Measurements from ENCODE around the gene MT1B. TPM values are rescaled to one million over a fixed set of nuclear protein-coding genes. Genes with fewer than 3 reads are reported as not detected.

Gene MT1B
- not detected for total RNA-seq

DNA sequence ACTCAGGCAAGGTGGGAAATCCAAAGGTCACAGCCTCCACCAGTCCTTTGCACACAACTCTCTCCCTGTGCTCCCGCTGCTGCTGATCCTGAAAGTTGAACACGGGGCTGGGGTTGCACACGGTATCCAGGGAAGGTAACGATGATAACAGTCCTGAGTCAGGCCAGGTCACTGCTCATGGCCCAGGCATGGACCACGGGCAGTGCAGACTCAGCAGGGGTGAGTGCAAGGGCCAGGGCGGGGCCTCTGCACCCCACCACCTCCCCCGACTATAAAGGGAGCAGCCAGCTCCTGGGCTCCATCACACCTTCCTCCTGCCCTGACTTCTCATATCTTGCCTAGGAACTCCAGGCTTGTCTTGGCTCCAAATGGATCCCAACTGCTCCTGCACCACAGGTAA lies at the start of gene MT1B:
Gene MT1B (plus strand): TSS at position 301 of the 400 bp plus-strand sequence. CDS start 68 bp downstream, at position 369.
- no peak within 1 kb of the TSS for H3K27ac Mint-ChIP-seq
- no peak for DNase-seq (ENCODE audit: low spot score in 2 of 2)
- H3K9me3 Mint-ChIP-seq, result no peaks in the 10 kb centered on the region
- ATAC-seq, result no peak
- H3K36me3 Mint-ChIP-seq, result no peaks in the 10 kb centered on the region

DNA sequence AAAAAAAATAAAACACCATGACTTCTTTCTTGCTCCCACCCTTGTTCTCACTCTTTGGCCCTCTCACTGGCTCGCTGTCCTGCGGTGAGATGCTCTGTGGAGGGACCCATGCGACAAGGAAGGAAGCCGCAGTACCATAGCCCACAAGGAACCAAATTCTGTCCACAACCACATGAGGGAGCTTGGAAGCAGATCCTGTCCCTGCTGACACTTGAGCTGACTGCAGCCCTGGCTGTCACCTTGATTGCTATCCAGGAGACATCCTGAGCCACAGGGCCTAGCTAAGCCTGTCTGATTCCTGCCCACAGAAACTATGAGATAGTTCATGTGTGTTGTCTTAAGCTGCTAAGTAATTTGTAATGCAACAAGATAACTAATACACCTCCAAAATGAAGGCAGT lies 48.1 kb upstream of the MT1B start:
- ATAC-seq (no peak), DNase-seq (ENCODE audit: low spot score in 2 of 2) (no peak)
- peaks cover 0 to under 1% of the 10 kb centered on the region in 2 donors for H3K36me3 Mint-ChIP-seq
- no peaks in the 10 kb centered on the region for H3K9me3 Mint-ChIP-seq
- no peak overlapping the region for H3K27ac Mint-ChIP-seq

DNA sequence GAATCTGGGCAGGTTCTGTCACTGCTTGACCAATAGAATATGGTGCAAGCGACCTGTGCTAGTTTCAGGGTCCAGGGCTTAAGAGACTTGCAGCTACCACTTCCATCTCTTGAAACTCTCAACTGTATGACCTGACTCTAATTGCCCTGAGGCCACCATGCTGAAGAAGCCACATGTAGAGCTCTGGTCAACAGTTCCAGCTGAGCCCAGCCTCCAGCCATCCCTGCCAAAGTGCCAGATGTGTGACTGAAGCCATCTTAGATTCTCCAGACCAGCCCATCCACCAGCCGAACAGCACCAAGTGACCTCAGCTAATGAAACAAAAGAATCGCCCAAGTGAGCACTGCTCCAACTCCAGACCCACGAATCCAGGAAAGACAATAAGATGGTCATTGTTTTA lies 46.7 kb upstream of the MT1B start:
- no peak for DNase-seq (ENCODE audit: low spot score in 2 of 2)

DNA sequence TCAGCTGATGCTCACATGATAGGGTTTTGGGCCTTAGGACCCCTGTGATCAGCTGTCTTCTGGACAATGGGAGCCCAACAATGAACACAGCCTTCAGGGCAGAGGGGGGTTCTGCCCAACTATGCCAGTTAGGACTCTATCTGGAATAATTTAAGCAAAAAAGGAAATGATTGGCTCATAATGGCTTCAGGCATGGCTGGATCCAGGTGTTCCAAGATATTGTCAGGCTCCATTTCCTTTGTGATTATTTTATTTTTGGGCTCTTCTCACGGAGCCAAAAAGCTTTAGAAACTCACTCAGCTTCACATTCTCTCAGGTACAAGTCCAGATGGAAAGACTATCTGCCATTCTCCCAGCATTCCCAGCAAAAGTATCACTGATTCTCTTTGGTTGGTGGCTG lies 46.2 kb upstream of the MT1B start:
- peak overlapping the region in 1 of 2 donors; percentile 94 for H3K27ac Mint-ChIP-seq
- H3K9me3 Mint-ChIP-seq, result no peaks in the 10 kb centered on the region
- no peak for ATAC-seq
- DNase-seq (ENCODE audit: low spot score in 2 of 2), result no peak
- peaks cover 6 to 10% of the 10 kb centered on the region in 2 donors for H3K36me3 Mint-ChIP-seq

More for the DNA sequence above, 46.7 kb upstream of the MT1B start:
- Mint-ChIP-seq H3K9me3 (no peaks in the 10 kb centered on the region), H3K36me3 (peaks cover 6 to 10% of the 10 kb centered on the region in 2 donors), H3K27ac (no peak overlapping the region)
- ATAC-seq, result no peak

GRCh38 chr16:56606071-56606475 lies 45.6 kb upstream of the MT1B start:
- ATAC-seq (no peak), DNase-seq (ENCODE audit: low spot score in 2 of 2) (no peak)
- Mint-ChIP-seq H3K9me3 (no peaks in the 10 kb centered on the region), H3K36me3 (peaks cover 6 to 10% of the 10 kb centered on the region in 2 donors), H3K27ac (peak overlapping the region in 1 of 2 donors; percentile 94)

- DNase-seq (ENCODE audit: low spot score in 2 of 2) (no peak), ATAC-seq (no peak)
- peaks cover 6 to 10% of the 10 kb centered on the region in 2 donors for H3K36me3 Mint-ChIP-seq
- H3K9me3 Mint-ChIP-seq, result no peaks in the 10 kb centered on the region
- H3K27ac Mint-ChIP-seq, result peak overlapping the region; percentile 89 to 94
Observed at GRCh38 chr16:56606476-56607108, 45.1 kb upstream of the MT1B start.

- ATAC-seq (no peak), DNase-seq (ENCODE audit: low spot score in 2 of 2) (no peak)
- Mint-ChIP-seq H3K27ac (peak overlapping the region; percentile 89 to 94), H3K9me3 (no peaks in the 10 kb centered on the region), H3K36me3 (peaks cover 6 to 10% of the 10 kb centered on the region in 2 donors)
Observed at GRCh38 chr16:56607109-56607618, 44.5 kb upstream of the MT1B start.

DNA sequence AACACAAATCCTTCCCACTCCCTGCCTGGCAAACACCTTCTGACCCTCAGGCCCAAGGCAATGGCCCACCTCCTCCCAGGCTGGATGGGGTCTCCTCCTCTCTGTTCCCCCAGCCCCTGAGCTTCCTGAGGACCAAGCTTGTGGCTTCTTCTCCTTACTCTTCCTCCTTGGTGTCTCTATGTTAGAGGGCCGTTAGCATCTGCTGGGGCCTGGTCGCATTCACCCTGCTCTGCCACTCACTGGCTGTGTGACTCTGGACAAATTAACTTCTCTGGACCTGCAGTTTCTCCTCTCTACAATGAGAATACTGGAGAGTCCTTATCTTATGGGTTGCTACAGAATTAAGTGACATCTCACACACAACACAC lies 44.0 kb upstream of the MT1B start:
- peak overlapping the region; percentile 90 to 94 for H3K27ac Mint-ChIP-seq
- no peak for DNase-seq (ENCODE audit: low spot score in 2 of 2)
- H3K36me3 Mint-ChIP-seq, result peaks cover 6 to 10% of the 10 kb centered on the region in 2 donors
- no peaks in the 10 kb centered on the region for H3K9me3 Mint-ChIP-seq
- ATAC-seq, result no peak

DNA sequence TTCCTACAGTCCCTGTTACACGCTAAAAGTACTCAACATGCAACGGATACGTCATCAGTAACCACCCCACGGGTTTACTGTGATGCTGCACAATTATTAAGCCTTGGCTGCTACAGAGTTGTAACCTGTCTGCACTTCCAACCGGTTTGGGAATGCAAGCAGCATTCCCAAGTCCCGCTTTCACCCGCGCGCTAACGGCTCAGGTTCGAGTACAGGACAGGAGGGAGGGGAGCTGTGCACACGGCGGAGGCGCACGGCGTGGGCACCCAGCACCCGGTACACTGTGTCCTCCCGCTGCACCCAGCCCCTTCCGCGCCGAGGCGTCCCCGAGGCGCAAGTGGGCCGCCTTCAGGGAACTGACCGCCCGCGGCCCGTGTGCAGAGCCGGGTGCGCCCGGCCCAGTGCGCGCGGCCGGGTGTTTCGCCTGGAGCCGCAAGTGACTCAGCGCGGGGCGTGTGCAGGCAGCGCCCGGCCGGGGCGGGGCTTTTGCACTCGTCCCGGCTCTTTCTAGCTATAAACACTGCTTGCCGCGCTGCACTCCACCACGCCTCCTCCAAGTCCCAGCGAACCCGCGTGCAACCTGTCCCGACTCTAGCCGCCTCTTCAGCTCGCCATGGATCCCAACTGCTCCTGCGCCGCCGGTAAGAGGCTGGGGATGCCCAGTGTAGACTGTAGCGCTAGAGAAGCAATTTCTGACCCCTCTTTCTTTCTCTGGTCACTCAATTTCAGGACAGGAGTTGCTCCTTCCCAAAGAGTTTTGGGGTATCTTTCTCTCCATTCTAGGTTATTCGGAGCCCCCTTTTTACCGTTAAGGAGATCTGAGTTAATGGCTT lies 43.4 kb upstream of the MT1B start, which contains the start of gene MT2A:
Gene MT2A (plus strand): TSS at position 542 of the 833 bp plus-strand sequence. CDS start 72 bp downstream, at position 614.
- DNase-seq (ENCODE audit: low spot score in 2 of 2) (peak; percentile 86 to 91), ATAC-seq (peak; percentile 74 to 86)
- peak within 1 kb of the TSS; percentile 90 to 94 for H3K27ac Mint-ChIP-seq
- no peaks in the 10 kb centered on the region for H3K9me3 Mint-ChIP-seq
- H3K36me3 Mint-ChIP-seq, result peaks cover 6 to 10% of the 10 kb centered on the region in 2 donors

- peak in 1 of 2 donors; percentile 7 for ATAC-seq
- H3K36me3 Mint-ChIP-seq, result peaks cover 6 to 10% of the 10 kb centered on the region in 2 donors
- H3K27ac Mint-ChIP-seq, result peak overlapping the region; percentile 47 to 94
- DNase-seq (ENCODE audit: low spot score in 2 of 2), result no peak
- H3K9me3 Mint-ChIP-seq, result peaks cover 0 to 3% of the 10 kb centered on the region in 2 donors
Observed at GRCh38 chr16:56608876-56609462, 42.7 kb upstream of the MT1B start.

DNA sequence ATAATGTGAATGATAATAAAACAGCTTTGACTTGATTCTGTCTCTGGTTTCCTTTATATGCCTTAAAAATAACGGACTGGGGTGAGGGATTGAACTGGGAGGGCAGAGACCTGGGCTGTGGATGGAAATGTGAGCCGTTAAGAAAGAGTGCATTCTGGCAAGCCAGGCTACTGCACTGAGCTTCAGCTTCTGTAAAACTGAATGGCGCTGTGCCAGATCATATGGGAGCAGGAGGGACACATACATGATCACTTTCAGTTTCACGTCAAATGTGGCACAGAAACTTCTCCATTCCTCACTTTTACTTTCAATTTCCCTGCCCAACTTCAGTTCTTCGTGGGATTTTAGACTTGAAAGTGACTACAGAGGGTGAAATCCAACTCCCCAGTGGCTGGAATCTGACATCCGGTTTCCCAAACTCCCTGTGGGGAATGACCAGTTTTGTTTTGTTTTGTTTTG lies 42.2 kb upstream of the MT1B start:
- DNase-seq (ENCODE audit: low spot score in 2 of 2) (peak in 1 of 2 donors; percentile 78), ATAC-seq (peak; percentile 36 to 60)
- Mint-ChIP-seq H3K36me3 (peaks cover 6 to 14% of the 10 kb centered on the region in 2 donors), H3K27ac (peak overlapping the region; percentile 47 to 94), H3K9me3 (peaks cover 0 to 7% of the 10 kb centered on the region in 2 donors)

DNA sequence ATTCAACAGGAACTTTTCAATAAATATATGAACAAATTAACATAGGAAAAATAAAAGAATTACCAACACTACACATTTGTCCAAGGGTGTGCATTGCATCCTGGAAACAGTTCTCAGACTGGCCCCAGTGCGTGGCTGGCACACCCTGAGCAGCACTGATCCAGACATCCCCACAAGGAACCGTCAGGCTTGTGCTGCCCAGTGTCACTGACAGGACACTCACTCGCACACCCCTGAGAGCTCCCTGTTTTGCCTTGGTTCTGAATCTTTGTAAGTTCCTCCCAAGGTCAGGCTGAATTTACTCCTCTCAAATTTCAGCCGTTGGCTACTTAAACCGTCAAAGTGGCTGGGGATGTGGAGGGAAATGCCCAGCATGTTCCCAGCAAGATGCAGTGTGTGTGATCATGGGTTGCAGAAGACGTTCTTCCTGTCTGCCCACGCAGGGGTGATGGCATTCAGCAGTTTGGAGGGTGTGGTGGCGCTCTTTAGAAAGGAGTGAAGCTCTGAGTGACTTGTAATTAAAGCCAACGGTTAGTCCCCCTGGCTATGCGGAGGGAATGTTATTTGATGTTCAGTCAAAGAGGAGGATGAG lies 41.6 kb upstream of the MT1B start:
- peak; percentile 34 to 58 for ATAC-seq
- Mint-ChIP-seq H3K9me3 (peaks cover 0 to 7% of the 10 kb centered on the region in 2 donors), H3K27ac (peak overlapping the region; percentile 47 to 94), H3K36me3 (peaks cover 6 to 15% of the 10 kb centered on the region in 2 donors)
- DNase-seq (ENCODE audit: low spot score in 2 of 2), result peak; percentile 61 to 86

GRCh38 chr16:56610609-56611111 lies 41.0 kb upstream of the MT1B start:
- DNase-seq (ENCODE audit: low spot score in 2 of 2) (no peak), ATAC-seq (peak in 1 of 2 donors; percentile 35)
- Mint-ChIP-seq H3K9me3 (peaks cover 0 to 7% of the 10 kb centered on the region in 2 donors), H3K36me3 (peaks cover 6 to 15% of the 10 kb centered on the region in 2 donors), H3K27ac (peak overlapping the region; percentile 47 to 94)

GRCh38 chr16:56611281-56611833 lies 40.3 kb upstream of the MT1B start:
- peak overlapping the region; percentile 47 to 94 for H3K27ac Mint-ChIP-seq
- peaks cover 6 to 15% of the 10 kb centered on the region in 2 donors for H3K36me3 Mint-ChIP-seq
- H3K9me3 Mint-ChIP-seq, result peaks cover 0 to 7% of the 10 kb centered on the region in 2 donors
- DNase-seq (ENCODE audit: low spot score in 2 of 2), result no peak
- ATAC-seq, result peak in 1 of 2 donors; percentile 0

- Mint-ChIP-seq H3K9me3 (peaks cover 0 to 7% of the 10 kb centered on the region in 2 donors), H3K36me3 (peaks cover 6 to 13% of the 10 kb centered on the region in 2 donors), H3K27ac (peak overlapping the region; percentile 46 to 97)
- DNase-seq (ENCODE audit: low spot score in 2 of 2) (no peak), ATAC-seq (no peak)
Observed at GRCh38 chr16:56613706-56614105, 38.0 kb upstream of the MT1B start.

DNA sequence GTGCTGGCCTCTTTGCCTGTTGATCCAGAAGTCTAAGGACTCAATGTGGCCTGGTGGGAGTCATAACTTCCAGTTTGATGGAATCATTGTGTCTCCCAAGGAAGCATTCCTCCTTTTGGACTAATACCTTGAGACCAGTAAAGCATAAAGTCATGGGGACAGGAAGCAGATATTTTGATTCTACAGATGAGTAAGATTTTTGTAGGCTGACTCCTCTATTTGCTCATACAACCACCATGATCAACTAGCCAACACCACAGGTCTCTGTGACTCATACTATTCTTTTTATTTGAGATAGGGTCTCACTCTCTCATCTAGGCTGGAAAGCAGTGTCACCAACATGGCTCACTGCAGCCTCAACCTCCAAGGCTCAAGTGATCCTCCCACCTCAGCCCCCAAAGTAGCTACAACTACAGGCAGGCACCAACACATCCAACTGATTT lies 37.1 kb upstream of the MT1B start:
- ATAC-seq, result peak; percentile 81 to 90
- Mint-ChIP-seq H3K9me3 (peaks cover 0 to 7% of the 10 kb centered on the region in 2 donors), H3K27ac (peak overlapping the region; percentile 84 to 97), H3K36me3 (peaks cover 0 to 5% of the 10 kb centered on the region in 2 donors)
- DNase-seq (ENCODE audit: low spot score in 2 of 2), result no peak
